K562 (cell line): ENCODE results near the gene AP3M1. TPM values are rescaled to one million over a fixed set of nuclear protein-coding genes. Genes with fewer than 3 reads are reported as not detected.

Experiments used
- NR2C1 ChIP-seq, 2 experiments: fragments of 450-650 bp; IDR thresholded peaks; 2 replicates each; pipeline ENCODE4 v1.6.1; 2017; ENCODE audit warnings: mild to moderate bottlenecking in 2 of 2, antibody characterized with exemption in 1 of 2, inconsistent platforms in 1 of 2, missing compliant biosample characterization in 1 of 2, missing genetic modification characterization in 1 of 2
- PRMT5 ChIP-seq: sonication (generic); formaldehyde crosslinking; IDR thresholded peaks from 2 replicates; pipeline ENCODE4 v1.5.0; 2020; ENCODE audit warnings: missing genetic modification reagents
- ZNF76 ChIP-seq: fragments of 250-450 bp; sonication (Bioruptor Pico); IDR thresholded peaks from 2 replicates; pipeline ENCODE4 v1.4.0; 2020; ENCODE audit warnings: mild to moderate bottlenecking, moderate library complexity, borderline replicate concordance
- polyA plus RNA-seq, 8 experiments: library from polyadenylated mRNA; depleted of rRNA in 4 of 8; stranded (reverse) in 5 of 8; unstranded in 3 of 8; fragments of >200 nt; fragmentation: Nextera tagmentation in 2 of 8; fragmentation: Illumina TruSeq in 1 of 8; extraction: Ambion mirVana in 2 of 8; extraction: Trizol in 1 of 8; gene quantifications; 2 replicates each; pipeline versions ENCODE4 v1.2.1 to v1.2.3, GENCODE V29; 2011 to 2014; ENCODE audit warnings: inconsistent platforms in 1 of 8, missing spikeins in 1 of 8
- total RNA-seq, 7 experiments: library from RNA; depleted of rRNA in 6 of 7; stranded (reverse); fragments of >200 nt in 6 of 7; fragmentation: Illumina TruSeq in 2 of 7; extraction: Trizol in 2 of 7; gene quantifications; 2 replicates each; pipeline versions ENCODE4 v1.2.1 to v1.2.3, GENCODE V29; 2011 to 2021; ENCODE audit warnings: low replicate concordance in 1 of 7
- TF ChIP-seq, protein P1 (sequence below), 2 experiments: fragments of 450-650 bp in 1 of 2; sonication (generic) in 1 of 2; formaldehyde crosslinking in 1 of 2; IDR thresholded peaks; 2 replicates each; pipeline versions ENCODE4 v1.7.1 to v1.9.0; 2016 to 2022; ENCODE audit warnings: inconsistent platforms in 1 of 2, mild to moderate bottlenecking in 1 of 2, missing genetic modification reagents in 1 of 2
- TF ChIP-seq, protein P2 (sequence below): sonication (generic); formaldehyde crosslinking; IDR thresholded peaks from 2 replicates; pipeline ENCODE4 v1.8.0; 2022; ENCODE audit warnings: missing genetic modification reagents, mild to moderate bottlenecking, borderline replicate concordance
- TF ChIP-seq, protein P3 (sequence below), 2 experiments: fragments of 450-650 bp in 1 of 2; sonication (generic) in 1 of 2; formaldehyde crosslinking; conservative IDR thresholded peaks; 2 replicates each; pipeline versions ENCODE4 v1.4.0 to v1.8.1; 2020 to 2022; ENCODE audit warnings: mild to moderate bottlenecking in 1 of 2, missing genetic modification reagents in 1 of 2
- TF ChIP-seq, protein P4 (sequence below), 2 experiments: fragments of 450-650 bp; conservative IDR thresholded peaks; 2 replicates each; pipeline ENCODE4 v1.6.1; 2017; ENCODE audit warnings: mild to moderate bottlenecking in 2 of 2, moderate library complexity in 2 of 2
- TF ChIP-seq, protein P5 (sequence below): fragments of 250-450 bp; sonication (Bioruptor Pico); IDR thresholded peaks from 2 replicates; pipeline ENCODE4 v1.4.0; 2020; ENCODE audit warnings: borderline replicate concordance

AP3M1 gene
- total and polyA plus RNA-seq, 9 of the 15 experiments (the other 6 are each of a cell fraction or from before 2014, with no cell fraction given), result 44.3 to 135 (median 67.6) TPM

DNA sequence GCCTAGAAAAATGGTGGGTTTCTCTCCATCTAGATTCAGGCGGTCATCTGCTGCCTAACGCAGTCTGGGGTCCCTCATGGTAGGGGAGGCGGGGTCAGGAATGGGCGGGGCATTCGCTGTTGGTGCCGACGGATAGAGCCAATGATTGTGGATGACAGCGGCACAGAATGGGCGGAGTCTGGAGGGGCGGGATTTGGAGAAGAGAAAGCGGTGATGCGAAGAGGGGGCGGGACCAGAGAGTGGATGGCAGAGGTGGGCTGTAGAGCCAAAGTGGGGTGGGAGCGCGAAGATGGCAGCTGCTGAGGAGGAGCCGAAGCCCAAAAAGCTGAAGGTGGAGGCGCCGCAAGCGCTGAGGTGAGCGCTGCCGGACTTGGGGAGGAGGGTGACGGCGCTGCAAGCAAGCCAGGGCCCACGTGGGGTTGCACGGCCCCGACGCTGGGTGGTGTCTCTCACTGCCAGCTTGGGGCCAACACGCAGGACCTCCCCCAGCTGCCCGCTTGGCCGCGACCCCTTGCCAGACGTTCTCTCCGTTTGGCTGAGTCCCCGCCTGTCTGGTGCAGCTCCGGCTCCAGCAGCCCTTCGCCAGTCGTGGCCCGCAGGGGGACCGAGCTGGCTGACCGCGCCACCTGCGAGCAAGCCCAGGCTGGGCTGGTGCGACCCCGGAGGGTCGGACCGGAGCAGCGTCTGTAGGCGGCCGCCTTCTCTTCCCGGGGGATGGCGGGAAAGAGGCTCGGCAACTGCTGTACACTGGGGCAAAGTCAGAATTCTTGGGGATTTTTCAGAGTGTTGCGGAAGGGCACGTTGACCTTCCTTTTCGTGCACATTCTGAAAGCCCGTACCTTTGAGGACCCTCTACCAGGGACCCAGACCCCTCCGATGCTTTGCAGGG is 606 bp upstream of the AP3M1 start, which contains the start of gene ADK (continued):
- TF ChIP-seq, protein P1, sequence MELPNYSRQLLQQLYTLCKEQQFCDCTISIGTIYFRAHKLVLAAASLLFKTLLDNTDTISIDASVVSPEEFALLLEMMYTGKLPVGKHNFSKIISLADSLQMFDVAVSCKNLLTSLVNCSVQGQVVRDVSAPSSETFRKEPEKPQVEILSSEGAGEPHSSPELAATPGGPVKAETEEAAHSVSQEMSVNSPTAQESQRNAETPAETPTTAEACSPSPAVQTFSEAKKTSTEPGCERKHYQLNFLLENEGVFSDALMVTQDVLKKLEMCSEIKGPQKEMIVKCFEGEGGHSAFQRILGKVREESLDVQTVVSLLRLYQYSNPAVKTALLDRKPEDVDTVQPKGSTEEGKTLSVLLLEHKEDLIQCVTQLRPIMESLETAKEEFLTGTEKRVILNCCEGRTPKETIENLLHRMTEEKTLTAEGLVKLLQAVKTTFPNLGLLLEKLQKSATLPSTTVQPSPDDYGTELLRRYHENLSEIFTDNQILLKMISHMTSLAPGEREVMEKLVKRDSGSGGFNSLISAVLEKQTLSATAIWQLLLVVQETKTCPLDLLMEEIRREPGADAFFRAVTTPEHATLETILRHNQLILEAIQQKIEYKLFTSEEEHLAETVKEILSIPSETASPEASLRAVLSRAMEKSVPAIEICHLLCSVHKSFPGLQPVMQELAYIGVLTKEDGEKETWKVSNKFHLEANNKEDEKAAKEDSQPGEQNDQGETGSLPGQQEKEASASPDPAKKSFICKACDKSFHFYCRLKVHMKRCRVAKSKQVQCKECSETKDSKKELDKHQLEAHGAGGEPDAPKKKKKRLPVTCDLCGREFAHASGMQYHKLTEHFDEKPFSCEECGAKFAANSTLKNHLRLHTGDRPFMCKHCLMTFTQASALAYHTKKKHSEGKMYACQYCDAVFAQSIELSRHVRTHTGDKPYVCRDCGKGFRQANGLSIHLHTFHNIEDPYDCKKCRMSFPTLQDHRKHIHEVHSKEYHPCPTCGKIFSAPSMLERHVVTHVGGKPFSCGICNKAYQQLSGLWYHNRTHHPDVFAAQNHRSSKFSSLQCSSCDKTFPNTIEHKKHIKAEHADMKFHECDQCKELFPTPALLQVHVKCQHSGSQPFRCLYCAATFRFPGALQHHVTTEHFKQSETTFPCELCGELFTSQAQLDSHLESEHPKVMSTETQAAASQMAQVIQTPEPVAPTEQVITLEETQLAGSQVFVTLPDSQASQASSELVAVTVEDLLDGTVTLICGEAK (IDR thresholded peaks at IDR 0.05), result no peak
- TF ChIP-seq, protein P1 (CRISPR knock-in tag; IDR thresholded peaks at IDR 0.05), result no peak
- TF ChIP-seq, protein P2, sequence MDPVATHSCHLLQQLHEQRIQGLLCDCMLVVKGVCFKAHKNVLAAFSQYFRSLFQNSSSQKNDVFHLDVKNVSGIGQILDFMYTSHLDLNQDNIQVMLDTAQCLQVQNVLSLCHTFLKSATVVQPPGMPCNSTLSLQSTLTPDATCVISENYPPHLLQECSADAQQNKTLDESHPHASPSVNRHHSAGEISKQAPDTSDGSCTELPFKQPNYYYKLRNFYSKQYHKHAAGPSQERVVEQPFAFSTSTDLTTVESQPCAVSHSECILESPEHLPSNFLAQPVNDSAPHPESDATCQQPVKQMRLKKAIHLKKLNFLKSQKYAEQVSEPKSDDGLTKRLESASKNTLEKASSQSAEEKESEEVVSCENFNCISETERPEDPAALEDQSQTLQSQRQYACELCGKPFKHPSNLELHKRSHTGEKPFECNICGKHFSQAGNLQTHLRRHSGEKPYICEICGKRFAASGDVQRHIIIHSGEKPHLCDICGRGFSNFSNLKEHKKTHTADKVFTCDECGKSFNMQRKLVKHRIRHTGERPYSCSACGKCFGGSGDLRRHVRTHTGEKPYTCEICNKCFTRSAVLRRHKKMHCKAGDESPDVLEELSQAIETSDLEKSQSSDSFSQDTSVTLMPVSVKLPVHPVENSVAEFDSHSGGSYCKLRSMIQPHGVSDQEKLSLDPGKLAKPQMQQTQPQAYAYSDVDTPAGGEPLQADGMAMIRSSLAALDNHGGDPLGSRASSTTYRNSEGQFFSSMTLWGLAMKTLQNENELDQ (CRISPR knock-in tag), result no peak
- 0 out of 2 replicates have a peak, but pooled peaks have one; percentile 10 for TF ChIP-seq ZNF76 (CRISPR knock-in tag)
- TF ChIP-seq NR2C1 (IDR thresholded peaks at IDR 0.05), result no peak
- TF ChIP-seq NR2C1 (tag; IDR thresholded peaks at IDR 0.05), result no peak
- TF ChIP-seq PRMT5 (CRISPR knock-in tag), result no peak
- TF ChIP-seq, protein P3, sequence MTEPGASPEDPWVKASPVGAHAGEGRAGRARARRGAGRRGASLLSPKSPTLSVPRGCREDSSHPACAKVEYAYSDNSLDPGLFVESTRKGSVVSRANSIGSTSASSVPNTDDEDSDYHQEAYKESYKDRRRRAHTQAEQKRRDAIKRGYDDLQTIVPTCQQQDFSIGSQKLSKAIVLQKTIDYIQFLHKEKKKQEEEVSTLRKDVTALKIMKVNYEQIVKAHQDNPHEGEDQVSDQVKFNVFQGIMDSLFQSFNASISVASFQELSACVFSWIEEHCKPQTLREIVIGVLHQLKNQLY (CRISPR knock-in tag; conservative IDR thresholded peaks at IDR 0.05), result no peak; a peak in 1 of 4 replicates
- TF ChIP-seq, protein P4, sequence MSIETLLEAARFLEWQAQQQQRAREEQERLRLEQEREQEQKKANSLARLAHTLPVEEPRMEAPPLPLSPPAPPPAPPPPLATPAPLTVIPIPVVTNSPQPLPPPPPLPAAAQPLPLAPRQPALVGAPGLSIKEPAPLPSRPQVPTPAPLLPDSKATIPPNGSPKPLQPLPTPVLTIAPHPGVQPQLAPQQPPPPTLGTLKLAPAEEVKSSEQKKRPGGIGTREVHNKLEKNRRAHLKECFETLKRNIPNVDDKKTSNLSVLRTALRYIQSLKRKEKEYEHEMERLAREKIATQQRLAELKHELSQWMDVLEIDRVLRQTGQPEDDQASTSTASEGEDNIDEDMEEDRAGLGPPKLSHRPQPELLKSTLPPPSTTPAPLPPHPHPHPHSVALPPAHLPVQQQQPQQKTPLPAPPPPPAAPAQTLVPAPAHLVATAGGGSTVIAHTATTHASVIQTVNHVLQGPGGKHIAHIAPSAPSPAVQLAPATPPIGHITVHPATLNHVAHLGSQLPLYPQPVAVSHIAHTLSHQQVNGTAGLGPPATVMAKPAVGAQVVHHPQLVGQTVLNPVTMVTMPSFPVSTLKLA (conservative IDR thresholded peaks at IDR 0.05), result peak; percentile 98 to 99
- TF ChIP-seq, protein P5, sequence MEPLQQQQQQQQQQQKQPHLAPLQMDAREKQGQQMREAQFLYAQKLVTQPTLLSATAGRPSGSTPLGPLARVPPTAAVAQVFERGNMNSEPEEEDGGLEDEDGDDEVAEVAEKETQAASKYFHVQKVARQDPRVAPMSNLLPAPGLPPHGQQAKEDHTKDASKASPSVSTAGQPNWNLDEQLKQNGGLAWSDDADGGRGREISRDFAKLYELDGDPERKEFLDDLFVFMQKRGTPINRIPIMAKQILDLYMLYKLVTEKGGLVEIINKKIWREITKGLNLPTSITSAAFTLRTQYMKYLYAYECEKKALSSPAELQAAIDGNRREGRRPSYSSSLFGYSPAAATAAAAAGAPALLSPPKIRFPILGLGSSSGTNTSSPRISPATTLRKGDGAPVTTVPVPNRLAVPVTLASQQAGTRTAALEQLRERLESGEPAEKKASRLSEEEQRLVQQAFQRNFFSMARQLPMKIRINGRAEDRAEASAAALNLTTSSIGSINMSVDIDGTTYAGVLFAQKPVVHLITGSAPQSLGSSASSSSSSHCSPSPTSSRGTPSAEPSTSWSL, result no peak
